Measurements from ENCODE around the gene TDO2.

The TDO2 gene

DNA sequence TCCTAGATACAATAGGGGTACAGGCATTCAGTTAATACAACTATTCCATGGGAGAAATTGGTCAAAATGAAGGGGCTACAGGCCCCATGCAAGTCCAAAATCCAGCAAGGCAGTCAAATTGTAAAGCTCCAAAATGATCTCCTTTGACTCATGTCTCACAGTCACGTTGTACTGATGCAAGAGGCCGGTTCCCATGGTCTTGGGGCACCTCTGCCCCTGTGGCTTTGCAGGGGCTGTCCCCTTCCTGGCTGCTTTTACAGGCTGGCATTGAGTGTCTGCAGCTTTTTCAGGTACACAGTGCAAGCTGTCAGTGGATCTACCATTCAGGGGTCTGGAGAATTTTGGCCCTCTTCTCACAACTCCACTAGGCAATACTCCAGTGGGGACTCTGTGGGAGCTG, 24.9 kb upstream of the TDO2 start:
- Histone ChIP-seq H3K27me3 (ENCODE audit: insufficient read depth, low read length, poor library complexity, severe bottlenecking) (no peaks in the 10 kb centered on the region), H3K4me1 (ENCODE audit: insufficient read depth, low read length, poor library complexity, severe bottlenecking) (no peaks in the 10 kb centered on the region), H3K4me3 (ENCODE audit: low read length, poor library complexity, severe bottlenecking) (no peak overlapping the region), H2AFZ (ENCODE audit: low read length) (no peak overlapping the region), H4K20me1 (ENCODE audit: insufficient read depth, low read length, poor library complexity, severe bottlenecking) (no peaks in the 10 kb centered on the region), H3K9ac (ENCODE audit: low read depth, low read length, poor library complexity, severe bottlenecking) (no peak overlapping the region), H3K36me3 (ENCODE audit: insufficient read depth, low read length) (no peaks in the 10 kb centered on the region), H3K79me2 (ENCODE audit: insufficient read depth, low read length) (no peaks in the 10 kb centered on the region), H3K9me3 (ENCODE audit: insufficient read depth, low read depth, low read length) (no peaks in the 10 kb centered on the region), H3F3A (ENCODE audit: low read depth) (no peaks in the 10 kb centered on the region), H3K9me2 (replicated peaks; ENCODE audit: low read depth, low read length) (no peaks in the 10 kb centered on the region), H3K4me2 (ENCODE audit: low read depth, low read length, poor library complexity, severe bottlenecking) (no peak overlapping the region)
- TF ChIP-seq, protein P1, sequence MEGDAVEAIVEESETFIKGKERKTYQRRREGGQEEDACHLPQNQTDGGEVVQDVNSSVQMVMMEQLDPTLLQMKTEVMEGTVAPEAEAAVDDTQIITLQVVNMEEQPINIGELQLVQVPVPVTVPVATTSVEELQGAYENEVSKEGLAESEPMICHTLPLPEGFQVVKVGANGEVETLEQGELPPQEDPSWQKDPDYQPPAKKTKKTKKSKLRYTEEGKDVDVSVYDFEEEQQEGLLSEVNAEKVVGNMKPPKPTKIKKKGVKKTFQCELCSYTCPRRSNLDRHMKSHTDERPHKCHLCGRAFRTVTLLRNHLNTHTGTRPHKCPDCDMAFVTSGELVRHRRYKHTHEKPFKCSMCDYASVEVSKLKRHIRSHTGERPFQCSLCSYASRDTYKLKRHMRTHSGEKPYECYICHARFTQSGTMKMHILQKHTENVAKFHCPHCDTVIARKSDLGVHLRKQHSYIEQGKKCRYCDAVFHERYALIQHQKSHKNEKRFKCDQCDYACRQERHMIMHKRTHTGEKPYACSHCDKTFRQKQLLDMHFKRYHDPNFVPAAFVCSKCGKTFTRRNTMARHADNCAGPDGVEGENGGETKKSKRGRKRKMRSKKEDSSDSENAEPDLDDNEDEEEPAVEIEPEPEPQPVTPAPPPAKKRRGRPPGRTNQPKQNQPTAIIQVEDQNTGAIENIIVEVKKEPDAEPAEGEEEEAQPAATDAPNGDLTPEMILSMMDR (conservative IDR thresholded peaks at IDR 0.05; ENCODE audit: low read length), result no peak
- no peak for TF ChIP-seq EZH2phosphoT487 (IDR thresholded peaks at IDR 0.05; ENCODE audit: borderline replicate concordance)

DNA sequence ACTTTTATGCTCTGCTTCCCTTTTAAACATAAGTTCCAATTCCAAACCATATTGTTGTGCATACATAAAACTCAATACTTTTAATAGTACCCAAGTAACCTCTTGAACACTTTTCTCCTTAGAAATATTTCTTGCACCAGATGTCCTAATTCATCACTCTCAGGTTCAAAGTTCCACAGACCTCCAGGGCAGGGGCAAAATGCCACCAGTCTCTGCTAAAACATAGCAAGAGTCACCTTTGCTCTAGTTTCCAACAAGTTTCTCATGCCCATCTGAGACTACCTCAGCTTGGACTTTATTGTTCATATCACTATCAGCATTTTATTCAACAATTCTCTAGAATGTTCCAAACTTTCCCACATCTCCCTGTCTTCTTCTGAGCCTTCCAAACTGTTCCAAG, 23.7 kb upstream of the TDO2 start:
- Histone ChIP-seq H4K20me1 (ENCODE audit: insufficient read depth, low read length, poor library complexity, severe bottlenecking) (no peaks in the 10 kb centered on the region), H2AFZ (ENCODE audit: low read length) (no peak overlapping the region), H3K9ac (ENCODE audit: low read depth, low read length, poor library complexity, severe bottlenecking) (no peak overlapping the region), H3K4me1 (ENCODE audit: insufficient read depth, low read length, poor library complexity, severe bottlenecking) (no peaks in the 10 kb centered on the region), H3K79me2 (ENCODE audit: insufficient read depth, low read length) (no peaks in the 10 kb centered on the region), H3F3A (ENCODE audit: low read depth) (no peaks in the 10 kb centered on the region), H3K27me3 (ENCODE audit: insufficient read depth, low read length, poor library complexity, severe bottlenecking) (no peaks in the 10 kb centered on the region), H3K36me3 (ENCODE audit: insufficient read depth, low read length) (no peaks in the 10 kb centered on the region), H3K4me2 (ENCODE audit: low read depth, low read length, poor library complexity, severe bottlenecking) (no peak overlapping the region), H3K9me3 (ENCODE audit: insufficient read depth, low read depth, low read length) (no peaks in the 10 kb centered on the region), H3K9me2 (replicated peaks; ENCODE audit: low read depth, low read length) (no peaks in the 10 kb centered on the region), H3K4me3 (ENCODE audit: low read length, poor library complexity, severe bottlenecking) (no peak overlapping the region)
- TF ChIP-seq, protein P1 (conservative IDR thresholded peaks at IDR 0.05; ENCODE audit: low read length), result no peak
- TF ChIP-seq EZH2phosphoT487 (IDR thresholded peaks at IDR 0.05; ENCODE audit: borderline replicate concordance), result no peak

DNA sequence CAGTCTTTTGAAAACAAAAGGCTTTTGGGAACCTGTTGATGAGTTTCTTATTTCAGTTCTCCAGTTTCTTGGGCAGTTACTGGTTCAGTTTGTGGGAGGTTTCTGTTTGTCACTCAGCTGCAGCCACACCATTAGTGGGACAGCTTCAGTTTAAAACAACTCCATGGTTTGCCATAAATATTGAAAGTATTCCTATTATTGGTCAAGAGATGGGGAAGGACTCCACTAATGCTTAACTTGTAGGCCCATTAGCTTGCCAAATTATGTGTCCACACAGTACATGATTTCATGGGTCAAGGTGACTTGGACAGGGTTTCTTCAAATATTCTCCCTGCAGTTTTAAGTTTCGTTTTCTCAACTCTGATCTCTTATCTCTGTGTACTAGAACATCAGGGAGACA, 21.9 kb upstream of the TDO2 start:
- Histone ChIP-seq H4K20me1 (ENCODE audit: insufficient read depth, low read length, poor library complexity, severe bottlenecking) (no peaks in the 10 kb centered on the region), H3F3A (ENCODE audit: low read depth) (no peaks in the 10 kb centered on the region), H3K79me2 (ENCODE audit: insufficient read depth, low read length) (no peaks in the 10 kb centered on the region), H3K4me1 (ENCODE audit: insufficient read depth, low read length, poor library complexity, severe bottlenecking) (no peaks in the 10 kb centered on the region), H3K4me2 (ENCODE audit: low read depth, low read length, poor library complexity, severe bottlenecking) (no peak overlapping the region), H3K9ac (ENCODE audit: low read depth, low read length, poor library complexity, severe bottlenecking) (no peak overlapping the region), H3K9me2 (replicated peaks; ENCODE audit: low read depth, low read length) (no peaks in the 10 kb centered on the region), H2AFZ (ENCODE audit: low read length) (no peak overlapping the region), H3K36me3 (ENCODE audit: insufficient read depth, low read length) (no peaks in the 10 kb centered on the region), H3K27me3 (ENCODE audit: insufficient read depth, low read length, poor library complexity, severe bottlenecking) (no peaks in the 10 kb centered on the region), H3K4me3 (ENCODE audit: low read length, poor library complexity, severe bottlenecking) (no peak overlapping the region), H3K9me3 (ENCODE audit: insufficient read depth, low read depth, low read length) (no peaks in the 10 kb centered on the region)
- TF ChIP-seq EZH2phosphoT487 (IDR thresholded peaks at IDR 0.05; ENCODE audit: borderline replicate concordance), result no peak
- TF ChIP-seq, protein P1 (conservative IDR thresholded peaks at IDR 0.05; ENCODE audit: low read length), result no peak

All from Loucy (cell line).